MM.1S (cell line): ENCODE results near the gene STX8.
"Not testable (repeated sequence)": the region's sequence is repeated elsewhere in the genome, so short reads cannot be mapped to it uniquely, and the experiment has no call there.

Experiments used
- DNase-seq: peaks from one replicate; pipeline ENCODE4 v3.0.0-alpha.2; 2015
- H2AFZ ChIP-seq: fragments of 300-600 bp; sonication (generic); 2 replicates; pipeline ENCODE4 v1.6.0; 2016; ENCODE audit warnings: antibody characterized with exemption, low read length
- H3F3A ChIP-seq: fragments of 300-600 bp; sonication (generic); 2 replicates; pipeline ENCODE4 v1.6.1; 2016; ENCODE audit warnings: mild to moderate bottlenecking, antibody characterized with exemption, low read length, moderate library complexity, mixed read lengths; ENCODE audit not compliant: insufficient read depth
- H3K27ac ChIP-seq: fragments of 300-600 bp; sonication (generic); 2 replicates; pipeline ENCODE4 v1.5.1; 2016; ENCODE audit warnings: mild to moderate bottlenecking, low read length
- H3K27me3 ChIP-seq: fragments of 300-600 bp; sonication (generic); replicated peaks from 2 replicates; pipeline ENCODE4 v1.6.0; 2016; ENCODE audit warnings: low read length; ENCODE audit not compliant: insufficient read depth
- H3K36me3 ChIP-seq: fragments of 300-600 bp; sonication (generic); replicated peaks from 2 replicates; pipeline ENCODE4 v1.6.1; 2016; ENCODE audit warnings: mild to moderate bottlenecking, low read length, mixed read lengths; ENCODE audit not compliant: insufficient read depth
- H3K4me1 ChIP-seq: fragments of 300-600 bp; sonication (generic); 2 replicates; pipeline ENCODE4 v1.6.1; 2016; ENCODE audit warnings: low read length, mixed read lengths
- H3K4me2 ChIP-seq: fragments of 300-600 bp; sonication (generic); 2 replicates; pipeline ENCODE4 v1.6.0; 2016; ENCODE audit warnings: low read depth, low read length
- H3K4me3 ChIP-seq: fragments of 300-600 bp; sonication (generic); 2 replicates; pipeline ENCODE4 v1.5.1; 2016; ENCODE audit warnings: low read length, mixed read lengths
- H3K79me2 ChIP-seq: fragments of 300-600 bp; sonication (generic); 2 replicates; pipeline ENCODE4 v1.6.1; 2016; ENCODE audit warnings: mixed run types, low read length, mixed read lengths
- H3K9ac ChIP-seq: fragments of 300-600 bp; sonication (generic); 2 replicates; pipeline ENCODE4 v1.6.1; 2016; ENCODE audit warnings: low read length, mixed read lengths
- H3K9me2 ChIP-seq: fragments of 300-600 bp; sonication (generic); replicated peaks from 2 replicates; pipeline ENCODE4 v1.6.1; 2016; ENCODE audit warnings: mild to moderate bottlenecking, low read length, mixed read lengths; ENCODE audit not compliant: insufficient read depth
- H3K9me3 ChIP-seq: fragments of 300-600 bp; sonication (generic); replicated peaks from 2 replicates; pipeline ENCODE4 v1.6.1; 2016; ENCODE audit warnings: mild to moderate bottlenecking, low read length, mixed read lengths; ENCODE audit not compliant: insufficient read depth
- H4K20me1 ChIP-seq: fragments of 300-600 bp; sonication (generic); 2 replicates; pipeline ENCODE4 v1.6.1; 2016; ENCODE audit warnings: mild to moderate bottlenecking, low read length, moderate library complexity, mixed read lengths; ENCODE audit not compliant: insufficient read depth
- EZH2 ChIP-seq: fragments of 300-600 bp; sonication (generic); optimal IDR thresholded peaks from 2 replicates; pipeline ENCODE3; 2017; ENCODE audit warnings: low read depth, mild to moderate bottlenecking, antibody characterized with exemption, low read length, mixed read lengths
- EZH2phosphoT487 ChIP-seq: fragments of 300-600 bp; sonication (generic); IDR thresholded peaks from 2 replicates; pipeline ENCODE4 v1.6.1; 2018; ENCODE audit warnings: antibody characterized with exemption, low read length
- TF ChIP-seq, protein P1 (sequence below): fragments of 300-600 bp; sonication (generic); IDR thresholded peaks from 2 replicates; pipeline ENCODE4 v1.5.1; 2016; ENCODE audit warnings: antibody characterized with exemption, low read length, mixed read lengths

STX8 gene

DNA sequence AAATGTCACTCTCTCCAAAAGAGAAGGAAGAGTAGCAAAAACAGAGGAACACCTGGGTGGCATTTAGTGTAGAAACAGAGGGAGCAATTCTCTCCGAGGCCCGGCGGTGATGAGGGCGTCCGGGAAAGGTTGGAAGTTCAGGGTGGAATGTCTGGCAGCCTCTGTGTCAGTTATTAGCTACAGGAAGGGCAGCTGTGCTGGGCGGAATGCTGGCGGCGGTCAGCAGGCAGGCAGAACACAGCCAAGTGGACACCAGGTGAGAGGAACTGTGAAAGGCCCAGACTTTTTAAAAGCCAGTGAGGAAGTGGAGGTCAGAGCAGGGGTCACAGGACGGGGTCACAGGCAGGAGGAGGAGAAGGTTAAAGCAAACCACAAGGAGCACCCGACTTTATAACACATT, 316.2 kb downstream of the STX8 start:
- no peak overlapping the region for H3K9ac ChIP-seq
- H3K27me3 ChIP-seq: no peaks in the 10 kb centered on the region
- H4K20me1 ChIP-seq: no peaks in the 10 kb centered on the region
- H3K27ac ChIP-seq: no peak overlapping the region
- no peaks in the 10 kb centered on the region for H3K9me3 ChIP-seq
- no peaks in the 10 kb centered on the region for H3K79me2 ChIP-seq
- no peaks in the 10 kb centered on the region for H3K36me3 ChIP-seq
- no peak overlapping the region for H2AFZ ChIP-seq
- no peaks in the 10 kb centered on the region for H3K4me1 ChIP-seq
- TF ChIP-seq, protein P1, sequence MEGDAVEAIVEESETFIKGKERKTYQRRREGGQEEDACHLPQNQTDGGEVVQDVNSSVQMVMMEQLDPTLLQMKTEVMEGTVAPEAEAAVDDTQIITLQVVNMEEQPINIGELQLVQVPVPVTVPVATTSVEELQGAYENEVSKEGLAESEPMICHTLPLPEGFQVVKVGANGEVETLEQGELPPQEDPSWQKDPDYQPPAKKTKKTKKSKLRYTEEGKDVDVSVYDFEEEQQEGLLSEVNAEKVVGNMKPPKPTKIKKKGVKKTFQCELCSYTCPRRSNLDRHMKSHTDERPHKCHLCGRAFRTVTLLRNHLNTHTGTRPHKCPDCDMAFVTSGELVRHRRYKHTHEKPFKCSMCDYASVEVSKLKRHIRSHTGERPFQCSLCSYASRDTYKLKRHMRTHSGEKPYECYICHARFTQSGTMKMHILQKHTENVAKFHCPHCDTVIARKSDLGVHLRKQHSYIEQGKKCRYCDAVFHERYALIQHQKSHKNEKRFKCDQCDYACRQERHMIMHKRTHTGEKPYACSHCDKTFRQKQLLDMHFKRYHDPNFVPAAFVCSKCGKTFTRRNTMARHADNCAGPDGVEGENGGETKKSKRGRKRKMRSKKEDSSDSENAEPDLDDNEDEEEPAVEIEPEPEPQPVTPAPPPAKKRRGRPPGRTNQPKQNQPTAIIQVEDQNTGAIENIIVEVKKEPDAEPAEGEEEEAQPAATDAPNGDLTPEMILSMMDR: no peak
- TF ChIP-seq EZH2phosphoT487 (no peak), EZH2 (no peak)
- H3K9me2 ChIP-seq: no peaks in the 10 kb centered on the region
- no peaks in the 10 kb centered on the region for H3F3A ChIP-seq
- no peak overlapping the region for H3K4me2 ChIP-seq
- no peak overlapping the region for H3K4me3 ChIP-seq
- no peak for DNase-seq

DNA sequence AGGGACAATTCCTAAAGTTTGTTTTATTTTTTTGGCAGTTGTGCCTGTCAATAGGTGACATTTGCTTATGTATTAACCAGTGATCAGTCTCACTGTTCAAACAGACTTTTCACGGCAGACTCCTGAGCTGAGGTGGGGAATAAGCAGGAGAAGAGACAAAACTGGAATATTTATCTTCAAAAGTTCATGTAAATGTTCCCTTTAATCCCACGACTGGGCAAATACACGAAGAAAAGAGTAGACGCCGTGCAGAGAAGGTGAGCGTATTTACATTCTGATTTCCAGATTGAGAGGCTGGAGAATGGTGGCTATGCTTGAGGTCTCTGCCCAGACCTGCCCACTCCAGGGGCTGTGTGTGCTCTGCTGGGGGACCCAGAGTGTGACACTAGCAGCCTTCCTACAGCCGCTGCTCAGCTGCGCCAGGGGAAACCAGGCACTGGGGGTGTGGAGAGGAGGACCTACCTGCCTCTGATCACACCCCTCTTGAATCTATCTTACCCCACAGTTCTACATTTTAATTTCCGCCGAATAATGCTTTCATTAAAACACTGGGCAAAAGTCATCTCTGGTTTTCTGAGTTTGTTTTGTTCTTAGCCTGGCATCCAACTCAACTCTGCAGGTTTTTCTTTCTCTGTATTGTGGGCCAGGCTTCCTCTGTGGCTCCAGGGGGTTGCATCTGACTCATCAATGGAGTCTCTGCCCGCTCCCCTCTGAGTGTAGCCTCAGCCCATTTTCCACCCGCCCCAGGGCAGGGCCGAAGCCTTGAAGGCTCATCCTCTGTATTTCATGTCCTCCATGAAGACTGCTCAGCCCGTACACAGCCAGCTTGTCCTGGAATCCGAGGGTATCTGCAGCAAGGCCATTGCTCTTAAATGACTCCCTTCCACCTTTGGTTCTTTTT, 317.3 kb downstream of the STX8 start:
- no peaks in the 10 kb centered on the region for H4K20me1 ChIP-seq
- H3K4me2 ChIP-seq: no peak overlapping the region
- H3K9me2 ChIP-seq: no peaks in the 10 kb centered on the region
- no peaks in the 10 kb centered on the region for H3K9me3 ChIP-seq
- H3K27me3 ChIP-seq: no peaks in the 10 kb centered on the region
- no peak overlapping the region for H2AFZ ChIP-seq
- no peaks in the 10 kb centered on the region for H3K36me3 ChIP-seq
- H3K9ac ChIP-seq: no peak overlapping the region
- H3F3A ChIP-seq: no peaks in the 10 kb centered on the region
- H3K4me1 ChIP-seq: no peaks in the 10 kb centered on the region
- no peaks in the 10 kb centered on the region for H3K79me2 ChIP-seq
- TF ChIP-seq EZH2: no peak
- no peak overlapping the region for H3K4me3 ChIP-seq
- DNase-seq: no peak
- H3K27ac ChIP-seq: no peak overlapping the region

DNA sequence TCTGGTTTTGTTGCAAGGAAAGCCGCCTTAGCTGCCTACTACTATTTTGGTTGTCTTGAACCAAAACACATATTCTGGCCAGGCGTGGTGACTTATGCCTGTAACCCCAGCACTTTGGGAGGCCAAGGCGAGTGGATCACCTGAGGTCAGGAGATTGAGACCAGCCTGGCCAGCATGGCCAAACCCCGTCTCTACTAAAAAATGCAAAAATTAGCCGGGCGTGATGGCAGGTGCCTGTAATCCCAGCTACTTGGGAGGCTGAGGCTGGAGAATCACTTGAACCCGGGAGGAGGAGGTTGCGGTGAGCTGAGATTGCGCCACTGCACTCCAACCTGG, 318.0 kb downstream of the STX8 start:
- not testable (repeated sequence) for H3K36me3 ChIP-seq, H3K9me2 ChIP-seq, H2AFZ ChIP-seq, H3K4me2 ChIP-seq, H4K20me1 ChIP-seq, H3K9ac ChIP-seq, H3F3A ChIP-seq, H3K27me3 ChIP-seq, H3K27ac ChIP-seq, H3K79me2 ChIP-seq, DNase-seq, H3K4me3 ChIP-seq, H3K9me3 ChIP-seq, H3K4me1 ChIP-seq

DNA sequence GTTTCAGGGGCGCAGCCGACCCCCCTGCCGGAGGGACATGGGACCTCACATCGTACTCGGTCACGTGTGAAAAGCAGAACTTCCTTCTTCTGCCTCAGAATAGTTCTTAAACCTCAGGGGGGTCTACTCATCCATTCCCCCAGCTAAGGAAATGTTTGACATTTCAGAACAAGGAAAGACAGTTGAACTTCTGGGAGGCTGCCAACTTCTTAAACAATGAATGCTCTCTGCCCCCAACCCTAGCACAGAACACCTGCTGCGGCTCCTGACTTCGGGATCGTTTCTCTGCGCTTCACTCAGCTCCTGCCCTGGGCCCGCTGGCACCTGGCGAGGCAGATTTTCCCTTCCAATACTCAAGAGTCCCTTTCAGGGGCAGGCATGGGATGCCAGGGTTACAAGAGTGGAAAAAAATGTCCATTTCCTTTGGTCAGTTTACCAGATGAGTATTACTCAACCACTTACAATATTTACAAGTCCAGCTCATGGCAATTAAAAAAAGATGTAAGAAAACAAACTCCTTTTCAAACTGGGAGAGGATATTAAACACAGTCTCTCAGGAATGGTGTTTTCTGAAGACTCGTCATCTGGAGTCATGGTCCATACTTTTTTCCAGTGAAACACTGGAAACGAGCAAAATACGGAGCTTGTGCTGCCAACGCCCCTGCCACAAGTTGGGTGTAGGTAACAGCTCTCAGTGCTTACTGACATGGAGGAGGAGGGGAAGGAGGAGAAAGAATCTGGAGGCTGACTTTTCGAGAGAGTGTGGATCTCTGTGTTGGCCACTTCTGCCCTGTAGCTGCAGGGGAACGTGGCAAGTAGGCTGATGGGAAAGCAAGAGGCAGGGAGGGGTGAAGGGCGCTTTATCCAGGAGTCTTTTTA, 318.6 kb downstream of the STX8 start:
- no peak overlapping the region for H3K4me2 ChIP-seq
- H3K27ac ChIP-seq: no peak overlapping the region
- no peak for DNase-seq

More for the DNA sequence above, 318.6 kb downstream of the STX8 start:
- TF ChIP-seq, protein P1: no peak
- TF ChIP-seq EZH2 (no peak), EZH2phosphoT487 (no peak)
- no peaks in the 10 kb centered on the region for H3K9me3 ChIP-seq
- H4K20me1 ChIP-seq: no peaks in the 10 kb centered on the region
- no peak overlapping the region for H3K4me3 ChIP-seq
- no peak overlapping the region for H3K9ac ChIP-seq
- H3K27me3 ChIP-seq: no peaks in the 10 kb centered on the region
- no peaks in the 10 kb centered on the region for H3K79me2 ChIP-seq
- no peaks in the 10 kb centered on the region for H3K36me3 ChIP-seq
- no peaks in the 10 kb centered on the region for H3K9me2 ChIP-seq
- H3K4me1 ChIP-seq: no peaks in the 10 kb centered on the region
- H3F3A ChIP-seq: no peaks in the 10 kb centered on the region
- H2AFZ ChIP-seq: no peak overlapping the region
